Tibial nerve (tissue), 4 donors: ENCODE measurements around the gene NHERF2.

Experiments used
- EP300 ChIP-seq, 2 donors: sonication (generic); formaldehyde crosslinking; IDR thresholded peaks; one replicate each; pipeline ENCODE4 v1.6.1; 2017; ENCODE audit warnings: antibody characterized with exemption in 2 of 2, mild to moderate bottlenecking in 1 of 2
- POLR2A ChIP-seq, 2 donors: fragments of 450-650 bp; IDR thresholded peaks; one replicate each; pipeline ENCODE4 v1.6.1; 2017; ENCODE audit warnings: antibody characterized with exemption in 2 of 2, mild to moderate bottlenecking in 2 of 2, moderate library complexity in 2 of 2
- TF ChIP-seq, protein P1 (sequence below), 5 experiments: fragments of 200-600 bp in 3 of 5; fragments of 450-650 bp in 2 of 5; sonication (generic) in 3 of 5; IDR thresholded peaks; one replicate each; pipeline ENCODE4 v1.5.1; 2016 to 2019; ENCODE audit warnings: antibody characterized with exemption in 5 of 5, mild to moderate bottlenecking in 3 of 5, moderate library complexity in 2 of 5

GRCh38 chr16:2035431-2036199 lies 8.9 kb downstream of the NHERF2 start:
- TF ChIP-seq, protein P1, sequence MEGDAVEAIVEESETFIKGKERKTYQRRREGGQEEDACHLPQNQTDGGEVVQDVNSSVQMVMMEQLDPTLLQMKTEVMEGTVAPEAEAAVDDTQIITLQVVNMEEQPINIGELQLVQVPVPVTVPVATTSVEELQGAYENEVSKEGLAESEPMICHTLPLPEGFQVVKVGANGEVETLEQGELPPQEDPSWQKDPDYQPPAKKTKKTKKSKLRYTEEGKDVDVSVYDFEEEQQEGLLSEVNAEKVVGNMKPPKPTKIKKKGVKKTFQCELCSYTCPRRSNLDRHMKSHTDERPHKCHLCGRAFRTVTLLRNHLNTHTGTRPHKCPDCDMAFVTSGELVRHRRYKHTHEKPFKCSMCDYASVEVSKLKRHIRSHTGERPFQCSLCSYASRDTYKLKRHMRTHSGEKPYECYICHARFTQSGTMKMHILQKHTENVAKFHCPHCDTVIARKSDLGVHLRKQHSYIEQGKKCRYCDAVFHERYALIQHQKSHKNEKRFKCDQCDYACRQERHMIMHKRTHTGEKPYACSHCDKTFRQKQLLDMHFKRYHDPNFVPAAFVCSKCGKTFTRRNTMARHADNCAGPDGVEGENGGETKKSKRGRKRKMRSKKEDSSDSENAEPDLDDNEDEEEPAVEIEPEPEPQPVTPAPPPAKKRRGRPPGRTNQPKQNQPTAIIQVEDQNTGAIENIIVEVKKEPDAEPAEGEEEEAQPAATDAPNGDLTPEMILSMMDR (IDR thresholded peaks at IDR 0.05): no peak
- TF ChIP-seq POLR2A (IDR thresholded peaks at IDR 0.05) (peak in 1 of 2 donors; percentile 18), EP300 (IDR thresholded peaks at IDR 0.05) (peak; percentile 55 to 57)
